Mesothelial cell of epicardium (in vitro differentiated cells): Measurements from ENCODE around the gene ANKRD13C. TPM values are rescaled to one million over a fixed set of nuclear protein-coding genes. Genes with fewer than 3 reads are reported as not detected.
A peak's percentile ranks its signal among the peaks of the same experiment; 100 is the strongest.

ENCODE experiments used
- DNase-seq, 2 experiments: peaks; one replicate each; pipeline ENCODE4 v3.0.0; 2021; ENCODE audit warnings: low spot score in 2 of 2; ENCODE audit not compliant: unreplicated experiment in 2 of 2
- H3K27ac Mint-ChIP-seq: 2 replicates; pipeline ENCODE4 v1.8.0; 2021; ENCODE audit warnings: mixed read lengths
- H3K27me3 Mint-ChIP-seq: 2 replicates; pipeline ENCODE4 v1.8.0; 2021; ENCODE audit warnings: low read depth, mixed read lengths
- H3K36me3 Mint-ChIP-seq: 2 replicates; pipeline ENCODE4 v1.8.0; 2021; ENCODE audit warnings: mixed read lengths
- H3K4me1 Mint-ChIP-seq: 2 replicates; pipeline ENCODE4 v1.8.0; 2021; ENCODE audit warnings: mixed read lengths
- H3K4me3 Mint-ChIP-seq: 2 replicates; pipeline ENCODE4 v1.8.0; 2021; ENCODE audit warnings: mild to moderate bottlenecking, moderate library complexity, mixed read lengths
- H3K9me3 Mint-ChIP-seq: 2 replicates; pipeline ENCODE4 v1.8.0; 2021; ENCODE audit warnings: mixed read lengths
- CTCF ChIP-seq: fragments of 200-600 bp; sonication (generic); IDR thresholded peaks from one replicate; pipeline ENCODE4 v1.5.0; 2021; ENCODE audit warnings: antibody characterized with exemption; ENCODE audit not compliant: unreplicated experiment
- total RNA-seq: library from RNA; stranded (reverse); gene quantifications from 3 replicates; pipeline ENCODE4 v1.2.1, GENCODE V29; 2021

Gene ANKRD13C
- total RNA-seq, 1 donor from 2014 or later: 23.7 TPM

GRCh38 chr1:70364439-70364838 lies 9.9 kb upstream of the ANKRD13C start:
- Mint-ChIP-seq H3K27ac (no peak overlapping the region), H3K4me1 (peaks cover 21% of the 10 kb centered on the region), H3K4me3 (no peak overlapping the region), H3K9me3 (no peaks in the 10 kb centered on the region), H3K36me3 (no peaks in the 10 kb centered on the region), H3K27me3 (no peaks in the 10 kb centered on the region)
- TF ChIP-seq CTCF: no peak
- DNase-seq: no peak

GRCh38 chr1:70361727-70362398 lies 7.3 kb upstream of the ANKRD13C start:
- peak overlapping the region; percentile 74 for H3K27ac Mint-ChIP-seq
- TF ChIP-seq CTCF: no peak
- H3K9me3 Mint-ChIP-seq: no peaks in the 10 kb centered on the region
- H3K36me3 Mint-ChIP-seq: no peaks in the 10 kb centered on the region
- no peaks in the 10 kb centered on the region for H3K27me3 Mint-ChIP-seq
- peaks cover 21% of the 10 kb centered on the region for H3K4me1 Mint-ChIP-seq
- no peak overlapping the region for H3K4me3 Mint-ChIP-seq
- no peak for DNase-seq

- H3K27ac Mint-ChIP-seq: no peak overlapping the region
- H3K27me3 Mint-ChIP-seq: no peaks in the 10 kb centered on the region
- no peak for DNase-seq
These were observed 5.8 kb upstream of the ANKRD13C start for GRCh38 chr1:70360321-70360720.

GRCh38 chr1:70358921-70359564 lies 4.5 kb upstream of the ANKRD13C start:
- Mint-ChIP-seq H3K36me3 (no peaks in the 10 kb centered on the region), H3K4me1 (peaks cover 24% of the 10 kb centered on the region), H3K4me3 (no peak overlapping the region), H3K9me3 (no peaks in the 10 kb centered on the region), H3K27me3 (no peaks in the 10 kb centered on the region), H3K27ac (no peak overlapping the region)
- TF ChIP-seq CTCF: no peak
- DNase-seq: no peak

More at GRCh38 chr1:70360321-70360720, 5.8 kb upstream of the ANKRD13C start:
- Mint-ChIP-seq H3K36me3 (no peaks in the 10 kb centered on the region), H3K9me3 (no peaks in the 10 kb centered on the region), H3K4me3 (no peak overlapping the region), H3K4me1 (peaks cover 20% of the 10 kb centered on the region)
- TF ChIP-seq CTCF: no peak

GRCh38 chr1:70355920-70356319 lies 1.4 kb upstream of the ANKRD13C start:
- H3K27me3 Mint-ChIP-seq: no peaks in the 10 kb centered on the region
- peaks cover 27% of the 10 kb centered on the region for H3K4me1 Mint-ChIP-seq
- H3K4me3 Mint-ChIP-seq: peak overlapping the region; percentile 95
- no peak for DNase-seq
- peak overlapping the region; percentile 77 for H3K27ac Mint-ChIP-seq
- no peaks in the 10 kb centered on the region for H3K36me3 Mint-ChIP-seq
- no peak for TF ChIP-seq CTCF
- H3K9me3 Mint-ChIP-seq: no peaks in the 10 kb centered on the region
